Lung microvascular endothelial cell (primary cell): Measurements from ENCODE around the gene KRTAP10-12. TPM values are rescaled to one million over a fixed set of nuclear protein-coding genes. Genes with fewer than 3 reads are reported as not detected.

Experiments used
- DNase-seq, 2 donors: peaks; one replicate each; pipeline versions ENCODE4 v3.0.0 to v3.0.0-alpha.2; 2010; ENCODE audit warnings: low read depth in 2 of 2
- total RNA-seq: library from RNA; depleted of rRNA; stranded (reverse); fragments of >200 nt; gene quantifications from 2 replicates; pipeline ENCODE4 v1.2.1, GENCODE V29; 2014

KRTAP10-12 gene
- total RNA-seq, 1 donor from 2014 or later, result not detected

GRCh38 chr21:44697811-44698734 is 1.1 kb downstream of the KRTAP10-12 start:
- no peak for DNase-seq

GRCh38 chr21:44699502-44700001 is 2.6 kb downstream of the KRTAP10-12 start:
- DNase-seq, result no peak

DNA sequence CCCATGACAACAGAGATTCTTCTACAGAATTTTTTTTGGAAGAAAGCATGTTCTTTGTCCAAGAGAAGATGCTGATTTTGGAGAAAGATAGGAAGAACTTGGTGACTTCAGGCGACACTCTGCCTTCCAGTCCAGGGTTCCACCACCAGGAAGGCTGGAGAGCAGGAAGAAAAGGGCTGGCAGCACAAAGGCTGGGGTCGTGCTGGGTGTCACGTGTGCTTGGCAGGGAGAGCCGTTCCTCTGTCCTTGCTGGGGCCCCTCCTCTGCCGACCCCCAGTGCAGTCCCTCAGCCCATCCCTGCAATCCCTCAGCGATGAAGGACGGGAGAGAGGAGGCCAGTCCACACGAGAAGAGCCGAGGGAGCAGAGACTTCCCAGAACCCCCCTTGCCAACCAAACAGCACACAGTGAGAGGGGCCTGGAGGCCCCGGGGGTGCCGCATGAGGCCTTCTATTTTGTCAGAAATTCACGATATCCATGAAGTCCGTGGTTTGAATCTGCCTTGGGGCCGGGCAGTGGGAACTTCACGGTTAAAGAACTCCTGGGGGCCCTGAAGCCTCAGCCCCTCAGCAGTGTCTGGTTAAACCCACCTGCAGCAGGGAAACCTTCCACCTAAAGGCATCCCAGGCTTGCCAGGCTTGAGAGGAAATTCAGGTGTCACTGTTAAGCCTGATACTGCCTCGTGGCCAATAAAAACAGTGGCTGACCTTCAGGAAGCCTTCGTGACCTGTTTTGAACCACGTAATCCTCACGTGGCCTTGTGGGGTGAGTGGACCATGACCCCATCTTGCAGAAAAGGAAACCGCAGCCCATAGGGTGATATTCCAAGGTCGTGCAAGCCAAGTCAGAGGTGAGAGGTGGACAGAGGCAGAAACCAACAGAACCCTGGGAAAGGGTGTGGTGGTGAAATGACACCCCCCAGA is 3.4 kb downstream of the KRTAP10-12 start:
- no peak for DNase-seq

- no peak for DNase-seq
These were observed 4.0 kb downstream of the KRTAP10-12 start for GRCh38 chr21:44701023-44701400.

DNA sequence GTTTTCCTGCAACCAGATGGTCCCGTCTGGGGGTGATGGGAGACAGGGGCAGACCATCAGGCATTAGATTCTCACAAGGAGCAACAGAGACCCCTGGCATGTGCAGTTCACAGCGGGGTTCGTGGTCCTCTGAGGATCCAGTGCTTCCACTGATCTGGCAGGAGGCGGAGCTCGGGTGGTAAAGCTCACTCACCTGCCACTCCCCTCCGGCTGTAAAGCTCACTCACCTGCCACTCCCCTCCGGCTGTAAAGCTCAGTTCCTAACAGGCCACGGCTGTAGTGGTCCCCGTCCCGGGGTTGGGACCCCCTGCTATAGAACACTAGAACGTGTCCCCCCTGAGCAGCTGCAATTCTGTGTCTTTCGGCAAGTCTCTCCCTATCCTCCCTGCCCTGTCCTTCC is 4.6 kb downstream of the KRTAP10-12 start:
- DNase-seq, result no peak

DNA sequence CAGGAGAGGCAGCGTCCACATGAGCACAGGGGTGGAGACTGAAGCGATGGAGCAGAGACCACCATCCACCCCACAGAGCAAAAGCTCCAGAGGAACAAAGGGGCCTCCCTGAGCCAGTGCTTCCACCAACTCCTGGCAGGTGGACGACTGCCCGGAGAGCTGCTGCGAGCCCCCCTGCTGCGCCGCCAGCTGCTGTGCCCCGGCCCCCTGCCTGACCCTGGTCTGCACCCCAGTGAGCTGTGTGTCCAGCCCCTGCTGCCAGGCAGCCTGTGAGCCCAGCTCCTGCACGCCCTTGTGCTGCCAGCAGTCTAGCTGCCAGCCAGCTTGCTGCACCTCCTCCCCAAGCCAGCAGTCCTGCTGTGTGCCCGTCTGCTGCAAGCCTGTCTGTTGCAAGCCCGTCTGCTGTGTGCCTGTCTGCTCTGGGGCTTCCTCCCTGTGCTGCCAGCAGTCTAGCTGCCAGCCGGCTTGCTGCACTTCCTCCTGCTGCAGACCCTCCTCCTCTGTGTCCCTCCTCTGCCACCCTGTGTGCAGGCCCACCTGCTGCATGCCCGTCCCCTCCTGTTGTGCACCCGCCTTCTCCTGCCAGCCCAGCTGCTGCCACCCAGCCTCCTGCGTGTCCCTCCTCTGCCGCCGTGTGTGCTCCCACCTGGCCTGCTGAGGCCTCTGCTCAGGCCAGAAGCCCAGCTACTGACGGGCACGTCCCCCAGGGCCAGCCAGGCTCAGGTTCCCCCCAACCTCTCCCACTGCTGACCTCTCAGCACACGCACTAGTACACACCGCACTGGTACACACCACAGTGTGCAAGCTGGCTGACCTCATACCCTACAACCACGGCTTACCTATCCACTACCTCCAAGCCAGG is 5.4 kb downstream of the KRTAP10-12 start:
- no peak for DNase-seq

GRCh38 chr21:44702973-44703730 is 6.2 kb downstream of the KRTAP10-12 start:
- DNase-seq, result no peak

DNA sequence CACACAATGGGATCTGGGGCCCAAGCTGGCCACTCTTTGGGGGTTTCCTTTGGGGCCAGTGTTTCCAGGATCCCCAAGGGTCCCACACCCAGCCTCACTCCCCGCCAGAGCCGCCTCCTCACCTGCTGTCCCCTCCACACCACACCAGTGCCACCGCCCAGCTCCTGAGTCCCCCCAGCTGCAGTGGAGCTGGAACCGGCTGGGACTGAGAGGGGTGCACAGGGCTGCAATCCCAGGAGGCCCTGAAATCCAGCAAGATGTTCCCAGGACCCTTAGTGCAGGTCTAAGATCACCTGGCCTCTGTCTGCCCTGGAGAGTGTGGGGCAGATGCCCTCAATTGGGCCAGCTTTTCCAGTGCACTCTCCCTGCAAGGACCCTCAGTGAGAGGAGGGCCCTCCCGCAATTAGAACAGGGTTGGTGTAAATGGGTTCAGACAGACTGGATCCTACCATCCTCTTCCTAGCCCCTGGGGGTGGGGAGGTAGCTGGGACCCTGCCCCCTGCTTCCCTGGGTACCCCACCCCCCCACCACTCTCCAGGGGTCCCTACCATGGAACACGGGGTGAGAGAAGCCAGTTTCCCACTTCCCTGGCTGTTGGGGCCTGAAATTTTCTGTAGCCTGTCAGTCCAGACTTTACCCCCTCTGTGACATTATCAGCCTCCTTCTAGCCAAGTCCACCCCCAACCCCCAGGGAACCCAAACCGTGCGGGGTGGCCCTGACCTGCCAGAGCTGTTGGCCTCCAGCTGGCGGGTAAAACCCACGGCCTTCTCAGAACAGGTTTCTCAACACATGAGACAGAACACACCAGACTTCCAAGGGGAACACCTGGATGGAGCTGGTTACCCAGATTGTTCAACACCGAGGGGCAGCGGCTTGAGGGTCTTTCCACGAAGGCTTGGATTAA is 7.0 kb downstream of the KRTAP10-12 start:
- DNase-seq, result no peak

GRCh38 chr21:44704636-44705001 is 7.6 kb downstream of the KRTAP10-12 start:
- DNase-seq, result no peak

DNA sequence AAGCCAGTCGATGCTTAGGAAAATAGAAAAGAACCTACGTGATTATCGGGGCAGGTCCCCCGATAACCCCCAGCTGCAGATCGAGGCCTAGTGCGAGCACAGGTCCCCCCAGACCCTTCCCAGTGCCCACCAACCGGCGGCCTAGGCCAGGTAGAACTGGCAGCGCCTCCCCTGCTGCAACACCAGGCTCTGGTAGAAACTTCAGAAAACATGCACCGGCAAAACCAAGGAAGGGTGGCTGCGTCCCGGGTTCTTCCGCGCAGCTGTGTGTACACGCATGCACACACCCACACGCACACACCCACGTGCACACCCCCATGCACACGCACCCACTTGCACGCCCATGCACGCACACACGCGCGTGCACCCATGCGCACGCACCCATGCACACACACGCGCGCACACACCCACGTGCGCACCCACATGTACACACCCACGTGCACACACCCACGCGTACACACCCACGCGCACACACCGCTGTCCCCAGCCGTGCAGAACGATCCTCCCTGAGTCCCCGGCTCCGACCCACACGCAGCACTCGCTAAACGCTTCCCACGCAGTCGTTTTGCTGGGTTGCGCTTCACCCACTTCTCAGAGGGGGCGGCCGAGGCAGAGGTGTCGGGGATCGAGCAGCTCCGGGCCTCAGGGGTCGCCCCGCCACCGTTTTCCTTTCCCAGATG is 9.2 kb downstream of the KRTAP10-12 start:
- DNase-seq, result no peak

- DNase-seq, result no peak
These were observed 10.0 kb downstream of the KRTAP10-12 start for GRCh38 chr21:44706706-44707581.

- DNase-seq, result no peak
These were observed 11.4 kb downstream of the KRTAP10-12 start for GRCh38 chr21:44708213-44708865.

GRCh38 chr21:44708866-44709425 is 12.0 kb downstream of the KRTAP10-12 start:
- DNase-seq, result no peak

- DNase-seq, result no peak
These were observed 12.7 kb downstream of the KRTAP10-12 start for GRCh38 chr21:44709426-44710293.

GRCh38 chr21:44710294-44710665 is 13.3 kb downstream of the KRTAP10-12 start:
- no peak for DNase-seq

- DNase-seq, result no peak
These were observed 13.9 kb downstream of the KRTAP10-12 start for GRCh38 chr21:44710756-44711326.
